Chondrocyte (in vitro differentiated cells): ENCODE measurements around the gene C1QL4. TPM values are rescaled to one million over a fixed set of nuclear protein-coding genes. Genes with fewer than 3 reads are reported as not detected.

Experiments
- DNase-seq: peaks from one replicate; pipeline ENCODE4 v3.0.0; 2021; ENCODE audit warnings: mixed read lengths, low spot score
- H3K27ac Mint-ChIP-seq: one replicate; pipeline ENCODE4 v1.8.0; 2021; ENCODE audit warnings: mild to moderate bottlenecking, moderate library complexity, mixed read lengths; ENCODE audit not compliant: unreplicated experiment
- H3K27me3 Mint-ChIP-seq: 2 replicates; pipeline ENCODE4 v1.8.0; 2021; ENCODE audit warnings: low read depth, mixed read lengths
- H3K36me3 Mint-ChIP-seq: 2 replicates; pipeline ENCODE4 v1.8.0; 2021; ENCODE audit warnings: low read depth, mixed read lengths
- H3K4me1 Mint-ChIP-seq: 2 replicates; pipeline ENCODE4 v1.8.0; 2021; ENCODE audit warnings: low read depth, mild to moderate bottlenecking, mixed read lengths
- H3K4me3 Mint-ChIP-seq: one replicate; pipeline ENCODE4 v1.8.0; 2021; ENCODE audit warnings: mild to moderate bottlenecking, moderate library complexity, mixed read lengths; ENCODE audit not compliant: unreplicated experiment
- H3K9me3 Mint-ChIP-seq: 2 replicates; pipeline ENCODE4 v1.8.0; 2021; ENCODE audit warnings: low read depth, mixed read lengths
- total RNA-seq: library from RNA; stranded (reverse); gene quantifications from 3 replicates; pipeline ENCODE4 v1.2.1, GENCODE V29; 2021
- TF ChIP-seq, protein P1 (sequence below): fragments of 200-600 bp; sonication (generic); IDR thresholded peaks from 2 replicates; pipeline ENCODE4 v1.5.0; 2021; ENCODE audit warnings: antibody characterized with exemption, mild to moderate bottlenecking, moderate library complexity

The C1QL4 gene
- total RNA-seq, 1 donor from 2014 or later = 0.60 TPM

DNA sequence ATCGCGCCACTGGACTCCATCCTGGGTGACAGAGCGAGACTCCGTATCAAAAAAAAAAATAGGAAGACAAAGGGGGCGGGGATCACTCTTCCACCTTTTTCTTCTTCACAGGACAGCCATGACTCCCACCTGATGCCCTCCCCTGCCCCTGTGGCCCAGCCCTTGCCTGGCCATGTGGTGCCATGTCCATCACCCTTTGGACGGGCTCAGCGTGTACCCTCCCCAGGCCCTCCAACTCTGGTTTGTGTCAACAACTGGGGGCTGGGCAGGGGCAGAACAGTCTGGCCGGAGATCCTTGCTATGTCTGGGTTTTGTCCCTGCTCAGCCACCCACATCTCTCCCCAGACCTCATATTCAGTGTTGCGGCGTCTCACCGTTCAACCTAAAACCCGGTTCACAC lies 8.2 kb downstream of the C1QL4 start:
- TF ChIP-seq, protein P1, sequence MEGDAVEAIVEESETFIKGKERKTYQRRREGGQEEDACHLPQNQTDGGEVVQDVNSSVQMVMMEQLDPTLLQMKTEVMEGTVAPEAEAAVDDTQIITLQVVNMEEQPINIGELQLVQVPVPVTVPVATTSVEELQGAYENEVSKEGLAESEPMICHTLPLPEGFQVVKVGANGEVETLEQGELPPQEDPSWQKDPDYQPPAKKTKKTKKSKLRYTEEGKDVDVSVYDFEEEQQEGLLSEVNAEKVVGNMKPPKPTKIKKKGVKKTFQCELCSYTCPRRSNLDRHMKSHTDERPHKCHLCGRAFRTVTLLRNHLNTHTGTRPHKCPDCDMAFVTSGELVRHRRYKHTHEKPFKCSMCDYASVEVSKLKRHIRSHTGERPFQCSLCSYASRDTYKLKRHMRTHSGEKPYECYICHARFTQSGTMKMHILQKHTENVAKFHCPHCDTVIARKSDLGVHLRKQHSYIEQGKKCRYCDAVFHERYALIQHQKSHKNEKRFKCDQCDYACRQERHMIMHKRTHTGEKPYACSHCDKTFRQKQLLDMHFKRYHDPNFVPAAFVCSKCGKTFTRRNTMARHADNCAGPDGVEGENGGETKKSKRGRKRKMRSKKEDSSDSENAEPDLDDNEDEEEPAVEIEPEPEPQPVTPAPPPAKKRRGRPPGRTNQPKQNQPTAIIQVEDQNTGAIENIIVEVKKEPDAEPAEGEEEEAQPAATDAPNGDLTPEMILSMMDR = no peak
- H3K36me3 Mint-ChIP-seq = peaks cover 2% of the 10 kb centered on the region

DNA sequence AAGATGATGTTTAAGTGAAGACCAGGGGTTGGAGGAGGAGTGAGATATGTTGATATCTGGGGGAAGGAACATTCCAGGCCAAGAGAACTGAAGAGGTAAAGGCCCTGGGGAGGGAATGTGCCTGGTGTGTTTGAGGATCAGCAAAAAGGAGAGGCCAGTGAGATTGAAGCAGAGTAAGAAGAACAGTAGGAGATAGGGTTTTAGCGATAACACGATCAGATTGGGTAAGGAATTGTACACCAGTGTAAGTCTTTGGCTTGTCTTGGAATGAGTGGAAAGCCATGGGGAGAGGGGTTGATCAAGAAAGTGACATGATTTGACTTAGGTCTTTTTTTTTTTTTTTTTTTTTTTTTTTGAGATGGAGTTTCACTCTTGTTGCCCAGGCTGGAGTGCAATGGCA lies 9.1 kb downstream of the C1QL4 start:
- no peak overlapping the region for H3K4me3 Mint-ChIP-seq
- no peak overlapping the region for H3K27ac Mint-ChIP-seq
- H3K4me1 Mint-ChIP-seq = peaks cover 16% of the 10 kb centered on the region
- no peaks in the 10 kb centered on the region for H3K27me3 Mint-ChIP-seq
- peaks cover 2% of the 10 kb centered on the region for H3K36me3 Mint-ChIP-seq
- TF ChIP-seq, protein P1 = no peak
- no peak for DNase-seq
- no peaks in the 10 kb centered on the region for H3K9me3 Mint-ChIP-seq

More for the DNA sequence above, 8.2 kb downstream of the C1QL4 start:
- H3K27ac Mint-ChIP-seq = no peak overlapping the region
- H3K27me3 Mint-ChIP-seq = no peaks in the 10 kb centered on the region
- peaks cover 7% of the 10 kb centered on the region for H3K4me1 Mint-ChIP-seq
- H3K4me3 Mint-ChIP-seq = no peak overlapping the region
- no peaks in the 10 kb centered on the region for H3K9me3 Mint-ChIP-seq
- DNase-seq = no peak

DNA sequence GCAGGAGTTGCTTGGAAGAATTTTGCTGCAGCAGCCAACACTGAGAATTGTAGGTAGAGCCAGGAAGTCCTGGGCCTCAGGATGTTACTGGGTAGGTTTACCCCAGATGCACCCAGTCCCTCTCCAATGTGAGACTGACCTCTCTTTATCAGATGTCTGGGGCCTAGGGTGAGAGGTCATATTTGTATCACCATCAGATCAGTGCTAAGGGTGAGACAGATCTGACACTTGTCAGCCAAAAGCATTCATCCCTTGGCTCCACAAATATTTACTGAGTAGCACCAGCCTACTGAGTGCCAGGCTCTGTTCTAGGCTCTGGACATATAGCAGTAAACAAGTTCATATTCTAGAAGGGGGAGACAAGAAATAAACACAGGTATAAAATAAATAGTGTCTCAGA lies 9.6 kb downstream of the C1QL4 start:
- no peak for DNase-seq
- Mint-ChIP-seq H3K36me3 (peaks cover 2% of the 10 kb centered on the region), H3K27me3 (no peaks in the 10 kb centered on the region), H3K27ac (no peak overlapping the region), H3K4me3 (no peak overlapping the region), H3K9me3 (no peaks in the 10 kb centered on the region), H3K4me1 (peaks cover 17% of the 10 kb centered on the region)
- TF ChIP-seq, protein P1 = no peak

DNA sequence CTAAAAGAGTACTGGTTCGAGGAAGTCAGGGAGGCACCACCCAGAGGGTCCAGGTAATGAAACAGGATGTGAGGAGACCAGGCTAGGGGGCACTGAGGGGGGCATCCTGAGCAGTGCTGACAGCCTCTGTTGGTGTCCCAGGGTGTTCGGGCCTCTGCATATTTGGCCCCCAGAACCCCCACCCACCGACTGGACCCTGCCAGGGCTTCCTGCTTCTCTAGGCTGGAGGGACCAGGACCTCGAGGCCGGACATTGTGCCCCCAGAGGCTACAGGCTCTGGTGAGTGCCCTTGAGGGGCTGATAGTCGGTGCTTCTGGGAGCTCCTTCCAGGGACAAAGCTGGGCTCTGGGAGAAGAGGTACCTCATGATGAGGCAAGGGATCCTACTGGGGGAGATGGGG lies 11.4 kb downstream of the C1QL4 start:
- DNase-seq = no peak
- Mint-ChIP-seq H3K4me3 (no peak overlapping the region), H3K36me3 (peaks cover 2% of the 10 kb centered on the region), H3K9me3 (no peaks in the 10 kb centered on the region), H3K27ac (no peak overlapping the region), H3K27me3 (no peaks in the 10 kb centered on the region), H3K4me1 (peaks cover 22% of the 10 kb centered on the region)
- TF ChIP-seq, protein P1 = no peak

DNA sequence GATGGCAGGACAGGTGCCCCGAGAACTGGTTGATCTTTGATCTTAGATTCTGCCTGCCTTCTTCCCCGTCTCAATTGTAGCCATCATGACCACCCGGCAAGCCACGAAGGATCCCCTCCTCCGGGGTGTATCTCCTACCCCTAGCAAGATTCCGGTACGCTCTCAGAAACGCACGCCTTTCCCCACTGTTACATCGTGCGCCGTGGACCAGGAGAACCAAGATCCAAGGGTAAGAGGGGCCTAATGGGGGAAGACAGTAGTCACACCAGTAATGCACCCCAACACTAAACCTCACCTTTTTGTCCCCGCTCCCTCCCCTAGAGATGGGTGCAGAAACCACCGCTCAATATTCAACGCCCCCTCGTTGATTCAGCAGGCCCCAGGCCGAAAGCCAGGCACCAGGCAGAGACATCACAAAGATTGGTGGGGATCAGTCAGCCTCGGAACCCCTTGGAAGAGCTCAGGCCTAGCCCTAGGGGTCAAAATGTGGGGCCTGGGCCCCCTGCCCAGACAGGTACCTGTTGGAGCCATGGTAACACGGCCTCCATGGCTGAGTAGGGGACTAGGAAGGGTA lies 13.4 kb downstream of the C1QL4 start:
- H3K27ac Mint-ChIP-seq = peak overlapping the region; percentile 95

More for the DNA sequence above, 13.4 kb downstream of the C1QL4 start:
- Mint-ChIP-seq H3K36me3 (peaks cover 2% of the 10 kb centered on the region), H3K4me1 (peaks cover 22% of the 10 kb centered on the region), H3K27me3 (no peaks in the 10 kb centered on the region), H3K9me3 (no peaks in the 10 kb centered on the region), H3K4me3 (peak overlapping the region; percentile 95)
- DNase-seq = peak; percentile 38
- TF ChIP-seq, protein P1 = no peak
